Prostate gland (tissue), 2 donors: ENCODE results near the gene TBC1D5. TPM values are rescaled to one million over a fixed set of nuclear protein-coding genes. Genes with fewer than 3 reads are reported as not detected.

Experiments used
- DNase-seq: peaks from one replicate; pipeline ENCODE4 v3.0.0-alpha.2; 2019; ENCODE audit warnings: low spot score
- H3K27ac ChIP-seq, 2 donors: fragments of 200-600 bp; sonication (generic); 2 replicates each; pipeline ENCODE4 v1.5.1; 2017 to 2019
- H3K27me3 ChIP-seq: fragments of 200-600 bp; sonication (generic); replicated peaks from 2 replicates; pipeline ENCODE4 v1.5.1; 2019; ENCODE audit not compliant: insufficient read depth
- H3K36me3 ChIP-seq, 2 donors: fragments of 200-600 bp; sonication (generic); 1 replicate in 1 of 2; 2 replicates in 1 of 2; pipeline versions ENCODE4 v1.5.1 to v1.8.1; 2017 to 2019
- H3K4me1 ChIP-seq: fragments of 200-600 bp; sonication (generic); replicated peaks from 2 replicates; pipeline ENCODE4 v1.5.1; 2019
- H3K4me3 ChIP-seq, 2 donors: fragments of 200-600 bp; sonication (generic); 2 replicates each; pipeline ENCODE4 v1.5.1; 2017 to 2019
- H3K9me3 ChIP-seq: fragments of 200-600 bp; sonication (generic); 2 replicates; pipeline ENCODE4 v1.5.1; 2017
- CTCF ChIP-seq, 4 experiments: fragments of 200-600 bp in 2 of 4; fragments of 450-650 bp in 2 of 4; sonication (generic) in 2 of 4; IDR thresholded peaks; 1 replicate in 3 of 4; 2 replicates in 1 of 4; pipeline ENCODE4 v1.5.1; 2016 to 2019; ENCODE audit warnings: antibody characterized with exemption in 4 of 4, mild to moderate bottlenecking in 2 of 4, moderate library complexity in 2 of 4
- POLR2A ChIP-seq: fragments of 450-650 bp; IDR thresholded peaks from one replicate; pipeline ENCODE4 v1.6.1; 2016; ENCODE audit warnings: antibody characterized with exemption, mild to moderate bottlenecking
- POLR2AphosphoS5 ChIP-seq: sonication (generic); formaldehyde crosslinking; IDR thresholded peaks from one replicate; pipeline ENCODE4 v1.6.1; 2017; ENCODE audit warnings: antibody characterized with exemption
- WGBS: methylation state at CpG from one replicate; pipeline ENCODE4 v1.1.5; 2018; 5-methylcytosine and 5-hydroxymethylcytosine counted together
- intact Hi-C: fragments of 100-400 bp; cut with DNase I; formaldehyde crosslinking; loops from one replicate; pipeline ENCODE4 v1.14.2; 2022
- total RNA-seq, 2 donors: library from RNA; depleted of rRNA; stranded (reverse); fragments of >200 nt; gene quantifications; one replicate each; pipeline ENCODE4 v1.1.0, GENCODE V29; 2016

The TBC1D5 gene
- total RNA-seq, 2 donors from 2014 or later = 64.8 to 99.2 TPM

- no peaks in the 10 kb centered on the region for H3K27me3 ChIP-seq
- TF ChIP-seq CTCF (IDR thresholded peaks at IDR 0.05) (no peak), POLR2AphosphoS5 (no peak), POLR2A (no peak)
- no peaks in the 10 kb centered on the region for H3K9me3 ChIP-seq
- no peak overlapping the region for H3K27ac ChIP-seq
- no peak for DNase-seq
- intact Hi-C loops = no loop called here
- no peaks in the 10 kb centered on the region for H3K36me3 ChIP-seq
- H3K4me1 ChIP-seq = no peaks in the 10 kb centered on the region
- 93% methylated on average over 9 of the region's 9 CpGs for WGBS
- H3K4me3 ChIP-seq = no peak overlapping the region
Measured at GRCh38 chr3:17765819-17766472, 23.5 kb upstream of the TBC1D5 start.

- H3K36me3 ChIP-seq = no peaks in the 10 kb centered on the region
- no peak overlapping the region for H3K27ac ChIP-seq
- intact Hi-C loops = no loop called here
- no peaks in the 10 kb centered on the region for H3K27me3 ChIP-seq
- DNase-seq = no peak
- H3K9me3 ChIP-seq = no peaks in the 10 kb centered on the region
- no peaks in the 10 kb centered on the region for H3K4me1 ChIP-seq
- H3K4me3 ChIP-seq = no peak overlapping the region
- 91% methylated on average over 5 of the region's 5 CpGs for WGBS
- no peak for TF ChIP-seq POLR2AphosphoS5
Measured at GRCh38 chr3:17761563-17761962, 19.1 kb upstream of the TBC1D5 start.

GRCh38 chr3:17759901-17760300 is 17.5 kb upstream of the TBC1D5 start:
- no peaks in the 10 kb centered on the region for H3K36me3 ChIP-seq
- H3K4me3 ChIP-seq = no peak overlapping the region
- H3K4me1 ChIP-seq = no peaks in the 10 kb centered on the region
- 63% methylated on average over 4 of the region's 4 CpGs for WGBS
- H3K9me3 ChIP-seq = no peaks in the 10 kb centered on the region
- H3K27me3 ChIP-seq = no peaks in the 10 kb centered on the region
- TF ChIP-seq POLR2A = no peak
- TF ChIP-seq POLR2AphosphoS5 = no peak
- TF ChIP-seq CTCF (IDR thresholded peaks at IDR 0.05) = no peak
- intact Hi-C loops = no loop called here
- DNase-seq = no peak
- no peak overlapping the region for H3K27ac ChIP-seq

GRCh38 chr3:17755836-17756235 is 13.4 kb upstream of the TBC1D5 start:
- no peak overlapping the region for H3K27ac ChIP-seq
- no peaks in the 10 kb centered on the region for H3K27me3 ChIP-seq
- no peaks in the 10 kb centered on the region for H3K36me3 ChIP-seq
- 76% methylated on average over 1 of the region's 1 CpG for WGBS
- DNase-seq = no peak
- intact Hi-C loops = no loop called here
- TF ChIP-seq POLR2A (no peak), CTCF (IDR thresholded peaks at IDR 0.05) (no peak)
- H3K4me3 ChIP-seq = no peak overlapping the region
- H3K9me3 ChIP-seq = no peaks in the 10 kb centered on the region
- no peaks in the 10 kb centered on the region for H3K4me1 ChIP-seq

GRCh38 chr3:17753632-17753992 is 11.2 kb upstream of the TBC1D5 start:
- TF ChIP-seq POLR2A = no peak
- no peak for TF ChIP-seq POLR2AphosphoS5
- no peak for TF ChIP-seq CTCF (IDR thresholded peaks at IDR 0.05)
- H3K4me1 ChIP-seq = no peaks in the 10 kb centered on the region
- H3K4me3 ChIP-seq = no peak overlapping the region
- DNase-seq = no peak
- no peaks in the 10 kb centered on the region for H3K36me3 ChIP-seq
- intact Hi-C loops = no loop called here
- no peaks in the 10 kb centered on the region for H3K9me3 ChIP-seq
- WGBS = 72% methylated on average over 1 of the region's 1 CpG
- H3K27me3 ChIP-seq = no peaks in the 10 kb centered on the region
- no peak overlapping the region for H3K27ac ChIP-seq
